LNCAP (cell line): Measurements from ENCODE around the gene DSCAML1.

Source experiments
- CTCF ChIP-seq: fragments of 450-650 bp; IDR thresholded peaks from 2 replicates; pipeline ENCODE4 v1.5.1; 2017; ENCODE audit warnings: mild to moderate bottlenecking

The DSCAML1 gene

GRCh38 chr11:117766576-117766975 lies 30.4 kb downstream of the DSCAML1 start:
- no peak for TF ChIP-seq CTCF

GRCh38 chr11:117766026-117766425 lies 31.0 kb downstream of the DSCAML1 start:
- TF ChIP-seq CTCF: no peak

GRCh38 chr11:117765068-117765467 lies 31.9 kb downstream of the DSCAML1 start:
- no peak for TF ChIP-seq CTCF

- no peak for TF ChIP-seq CTCF
These were observed 35.0 kb downstream of the DSCAML1 start for GRCh38 chr11:117761993-117762392.

GRCh38 chr11:117759305-117759704 lies 37.7 kb downstream of the DSCAML1 start:
- TF ChIP-seq CTCF: no peak

GRCh38 chr11:117754030-117754429 lies 43.0 kb downstream of the DSCAML1 start:
- TF ChIP-seq CTCF: no peak

GRCh38 chr11:117752721-117753237 lies 44.2 kb downstream of the DSCAML1 start:
- TF ChIP-seq CTCF: no peak

- no peak for TF ChIP-seq CTCF
These were observed 44.9 kb downstream of the DSCAML1 start for GRCh38 chr11:117752071-117752470.
